Neural crest cell (in vitro differentiated cells): ENCODE measurements around the gene BACH2. TPM values are rescaled to one million over a fixed set of nuclear protein-coding genes. Genes with fewer than 3 reads are reported as not detected.
"Not testable (repeated sequence)": the region's sequence is repeated elsewhere in the genome, so short reads cannot be mapped to it uniquely, and the experiment has no call there.

ENCODE experiments used
- DNase-seq: peaks from one replicate; pipeline ENCODE4 v3.0.0; 2021; ENCODE audit warnings: low read depth, mixed read lengths, low spot score
- H3K27ac Mint-ChIP-seq: one replicate; pipeline ENCODE4 v1.8.0; 2021; ENCODE audit warnings: mild to moderate bottlenecking, mixed read lengths; ENCODE audit not compliant: unreplicated experiment
- H3K27me3 Mint-ChIP-seq: 2 replicates; pipeline ENCODE4 v1.8.0; 2021; ENCODE audit warnings: low read depth, mild to moderate bottlenecking, mixed read lengths
- H3K36me3 Mint-ChIP-seq: 2 replicates; pipeline ENCODE4 v1.8.0; 2021; ENCODE audit warnings: low read depth, mild to moderate bottlenecking, mixed read lengths
- H3K4me1 Mint-ChIP-seq: 2 replicates; pipeline ENCODE4 v1.8.0; 2021; ENCODE audit warnings: mixed read lengths
- H3K4me3 Mint-ChIP-seq: one replicate; pipeline ENCODE4 v1.8.0; 2021; ENCODE audit warnings: mild to moderate bottlenecking, mixed read lengths
- H3K9me3 Mint-ChIP-seq: 2 replicates; pipeline ENCODE4 v1.8.0; 2021; ENCODE audit warnings: mixed read lengths
- total RNA-seq: library from RNA; stranded (reverse); gene quantifications from 2 replicates; pipeline ENCODE4 v1.2.1, GENCODE V29; 2021
- TF ChIP-seq, protein P1 (sequence below): fragments of 200-600 bp; sonication (generic); conservative IDR thresholded peaks from 2 replicates; pipeline ENCODE4 v1.5.0; 2021; ENCODE audit warnings: antibody characterized with exemption, mild to moderate bottlenecking

BACH2 gene
- total RNA-seq, 1 donor from 2014 or later = 13.1 TPM

DNA sequence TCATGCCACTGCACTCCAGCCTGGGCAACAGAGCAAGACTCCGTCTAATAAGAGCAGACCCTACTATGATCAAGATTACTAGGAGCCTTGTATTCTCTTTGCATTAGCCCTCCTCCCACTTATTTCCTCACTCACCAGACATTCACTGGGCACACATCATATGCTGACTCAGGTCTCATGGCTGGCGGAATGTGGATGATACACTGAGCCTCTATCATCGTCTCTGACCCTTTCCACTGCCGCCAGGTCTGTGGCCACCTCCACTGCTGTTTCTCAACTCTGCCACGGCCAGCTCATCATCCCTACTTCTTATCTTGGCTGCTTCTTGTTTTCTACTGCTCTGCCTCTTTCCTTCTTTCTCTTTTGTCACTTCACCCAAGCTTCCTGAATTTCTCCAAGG, 161.0 kb downstream of the BACH2 start:
- Mint-ChIP-seq H3K4me1 (peaks cover 38% of the 10 kb centered on the region), H3K27ac (no peak overlapping the region), H3K4me3 (no peak overlapping the region), H3K9me3 (no peaks in the 10 kb centered on the region), H3K36me3 (peaks cover 2% of the 10 kb centered on the region), H3K27me3 (no peaks in the 10 kb centered on the region)
- TF ChIP-seq, protein P1, sequence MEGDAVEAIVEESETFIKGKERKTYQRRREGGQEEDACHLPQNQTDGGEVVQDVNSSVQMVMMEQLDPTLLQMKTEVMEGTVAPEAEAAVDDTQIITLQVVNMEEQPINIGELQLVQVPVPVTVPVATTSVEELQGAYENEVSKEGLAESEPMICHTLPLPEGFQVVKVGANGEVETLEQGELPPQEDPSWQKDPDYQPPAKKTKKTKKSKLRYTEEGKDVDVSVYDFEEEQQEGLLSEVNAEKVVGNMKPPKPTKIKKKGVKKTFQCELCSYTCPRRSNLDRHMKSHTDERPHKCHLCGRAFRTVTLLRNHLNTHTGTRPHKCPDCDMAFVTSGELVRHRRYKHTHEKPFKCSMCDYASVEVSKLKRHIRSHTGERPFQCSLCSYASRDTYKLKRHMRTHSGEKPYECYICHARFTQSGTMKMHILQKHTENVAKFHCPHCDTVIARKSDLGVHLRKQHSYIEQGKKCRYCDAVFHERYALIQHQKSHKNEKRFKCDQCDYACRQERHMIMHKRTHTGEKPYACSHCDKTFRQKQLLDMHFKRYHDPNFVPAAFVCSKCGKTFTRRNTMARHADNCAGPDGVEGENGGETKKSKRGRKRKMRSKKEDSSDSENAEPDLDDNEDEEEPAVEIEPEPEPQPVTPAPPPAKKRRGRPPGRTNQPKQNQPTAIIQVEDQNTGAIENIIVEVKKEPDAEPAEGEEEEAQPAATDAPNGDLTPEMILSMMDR = no peak
- no peak for DNase-seq

DNA sequence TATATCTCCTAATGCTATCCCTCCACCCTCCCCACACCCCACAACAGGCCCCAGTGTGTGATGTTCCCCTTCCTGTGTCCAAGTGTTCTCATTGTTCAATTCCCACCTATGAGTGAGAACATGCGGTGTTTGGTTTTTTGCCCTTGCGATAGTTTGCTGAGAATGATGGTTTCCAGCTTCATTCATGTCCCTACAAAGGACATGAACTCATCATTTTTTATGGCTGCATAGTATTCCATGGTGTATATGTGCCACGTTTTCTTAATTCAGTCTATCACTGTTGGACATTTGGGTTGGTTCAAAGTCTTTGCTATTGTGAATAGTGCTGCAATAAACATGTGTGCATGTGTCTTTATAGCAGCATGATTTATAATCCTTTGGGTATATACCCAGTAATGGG, 163.0 kb downstream of the BACH2 start:
- H3K36me3 Mint-ChIP-seq, DNase-seq, H3K27me3 Mint-ChIP-seq, H3K4me3 Mint-ChIP-seq, H3K27ac Mint-ChIP-seq, H3K9me3 Mint-ChIP-seq: not testable (repeated sequence)
- H3K4me1 Mint-ChIP-seq = peaks cover 39% of the 10 kb centered on the region

DNA sequence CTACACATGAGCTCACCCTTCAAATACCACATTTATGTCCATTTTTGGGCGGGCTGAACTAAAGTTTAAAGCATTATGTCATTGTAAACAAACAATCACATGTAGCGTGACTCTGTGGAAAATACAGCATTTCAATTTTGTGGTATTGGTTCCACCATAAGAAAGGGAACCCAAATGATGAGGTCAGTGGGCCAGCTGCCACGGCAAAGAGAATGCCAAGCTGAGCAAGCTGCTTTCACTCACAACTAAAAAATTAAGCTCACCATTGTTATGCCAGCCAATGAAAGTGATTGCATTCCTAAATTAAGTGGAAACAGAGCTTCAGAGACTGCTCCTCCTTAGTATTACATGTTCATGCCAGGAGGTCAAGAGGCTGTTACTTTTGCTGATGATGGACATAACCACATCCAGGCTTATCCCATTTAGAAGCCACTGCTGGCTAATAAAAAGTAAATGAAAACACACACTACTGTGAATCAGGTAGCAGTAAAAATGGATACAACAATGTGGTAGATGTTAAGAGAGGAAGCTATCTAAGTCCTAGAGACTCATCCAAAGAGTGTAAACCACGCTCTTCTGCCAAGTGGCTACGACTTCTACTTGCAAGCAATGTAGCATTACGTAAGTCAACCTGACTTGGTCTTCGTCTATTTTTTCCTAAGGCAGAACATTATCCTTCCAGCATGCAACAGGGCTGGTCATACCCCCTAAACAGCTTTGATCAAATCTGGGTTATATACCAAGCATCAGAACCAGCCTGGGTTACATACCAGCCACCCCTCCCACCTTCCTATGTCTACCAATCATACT, 164.8 kb downstream of the BACH2 start:
- H3K9me3 Mint-ChIP-seq = no peaks in the 10 kb centered on the region
- TF ChIP-seq, protein P1 = no peak
- H3K4me3 Mint-ChIP-seq = no peak overlapping the region
- no peak for DNase-seq
- H3K36me3 Mint-ChIP-seq = peaks cover 2% of the 10 kb centered on the region
- no peaks in the 10 kb centered on the region for H3K27me3 Mint-ChIP-seq
- peaks cover 33% of the 10 kb centered on the region for H3K4me1 Mint-ChIP-seq
- H3K27ac Mint-ChIP-seq = peak overlapping the region; percentile 31

DNA sequence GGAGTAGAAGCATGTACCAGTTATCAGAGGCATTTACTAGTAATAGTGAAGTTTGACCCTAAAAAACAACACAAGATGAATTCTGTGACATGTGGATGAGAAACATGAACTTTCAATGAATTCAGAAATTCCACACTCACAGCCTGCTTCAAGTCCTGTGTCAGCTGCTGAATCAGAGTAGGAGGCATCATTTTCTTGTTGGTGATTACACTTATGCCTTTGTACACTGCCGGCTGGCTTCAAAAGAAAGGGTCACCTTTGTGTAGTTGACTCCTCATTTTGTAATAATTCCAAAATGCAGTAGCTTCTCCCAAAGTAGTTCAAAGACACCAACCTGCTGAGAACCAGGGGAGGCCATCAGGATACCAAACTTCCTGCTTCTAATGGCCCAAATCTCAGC, 165.5 kb downstream of the BACH2 start:
- Mint-ChIP-seq H3K27me3 (no peaks in the 10 kb centered on the region), H3K27ac (no peak overlapping the region), H3K9me3 (no peaks in the 10 kb centered on the region), H3K4me3 (no peak overlapping the region), H3K36me3 (peaks cover 2% of the 10 kb centered on the region), H3K4me1 (peaks cover 34% of the 10 kb centered on the region)
- TF ChIP-seq, protein P1 = no peak
- DNase-seq = no peak

DNA sequence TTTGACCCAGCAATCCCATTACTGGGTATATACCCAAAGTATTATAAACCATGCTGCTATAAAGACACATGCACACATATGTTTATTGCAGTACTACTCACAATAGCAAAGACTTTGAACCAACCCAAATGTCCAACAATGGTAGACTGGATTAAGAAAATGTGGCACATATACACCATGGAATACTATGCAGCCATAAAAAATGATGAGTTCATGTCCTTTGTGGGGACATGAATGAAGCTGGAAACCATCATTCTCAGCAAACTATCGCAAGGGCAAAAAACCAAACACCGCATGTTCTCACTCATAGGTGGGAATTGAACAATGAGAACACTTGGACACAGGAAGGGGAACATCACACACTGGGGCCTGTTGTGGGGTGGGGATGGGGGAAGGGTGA, 168.0 kb downstream of the BACH2 start:
- not testable (repeated sequence) for DNase-seq, H3K9me3 Mint-ChIP-seq, H3K27ac Mint-ChIP-seq, H3K36me3 Mint-ChIP-seq, H3K27me3 Mint-ChIP-seq, H3K4me3 Mint-ChIP-seq
- H3K4me1 Mint-ChIP-seq = peaks cover 38% of the 10 kb centered on the region

DNA sequence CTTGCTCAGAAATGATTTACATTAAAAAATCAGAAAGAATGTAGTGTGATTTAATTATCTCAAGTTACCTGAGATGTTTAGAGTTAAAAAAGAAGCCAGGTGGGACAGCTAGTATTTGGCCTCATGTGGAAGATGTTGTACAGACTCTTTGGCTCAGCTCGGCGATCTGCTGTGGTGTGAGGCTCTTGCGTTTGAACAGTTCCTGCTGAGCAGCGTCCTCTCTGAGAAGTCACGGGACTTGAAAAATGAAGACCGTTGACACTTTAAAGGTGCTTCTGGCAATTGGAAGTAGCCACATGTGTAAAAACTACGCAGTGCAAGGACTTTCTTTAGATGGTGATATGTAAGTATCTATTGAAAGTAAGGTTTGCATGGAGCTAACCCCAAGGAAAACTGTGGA, 169.0 kb downstream of the BACH2 start:
- H3K27ac Mint-ChIP-seq = no peak overlapping the region
- TF ChIP-seq, protein P1 = no peak
- peaks cover 32% of the 10 kb centered on the region for H3K4me1 Mint-ChIP-seq
- H3K27me3 Mint-ChIP-seq = no peaks in the 10 kb centered on the region
- H3K4me3 Mint-ChIP-seq = no peak overlapping the region
- H3K9me3 Mint-ChIP-seq = no peaks in the 10 kb centered on the region
- DNase-seq = no peak
- no peaks in the 10 kb centered on the region for H3K36me3 Mint-ChIP-seq
